ENCODE results near the gene APRT.

GRCh38 chr16:88762258-88762870 lies 49.4 kb downstream of the APRT start:
- TF ChIP-seq SUPT20H (IDR thresholded peaks at IDR 0.05; ENCODE audit: borderline replicate concordance, control insufficient read depth, low read depth, low read length) (no peak), POLR2A (IDR thresholded peaks at IDR 0.05; ENCODE audit: low read depth, low read length) (no peak; the same call in 1 of the 2 replicates), MXI1 (IDR thresholded peaks at IDR 0.05; ENCODE audit: low read depth, low read length) (no peak), CTCF (IDR thresholded peaks at IDR 0.05 in 2 of 3, conservative IDR thresholded peaks at IDR 0.05 in 1 of 3; ENCODE audit: control insufficient read depth in 2 of 3, extremely low read depth in 1 of 3, insufficient read depth in 1 of 3, low read depth in 3 of 3, low read length in 3 of 3) (no peak), REST (IDR thresholded peaks at IDR 0.05; ENCODE audit: low read depth, low read length) (no peak), NKRF (conservative IDR thresholded peaks at IDR 0.05) (no peak), SRF (IDR thresholded peaks at IDR 0.05; ENCODE audit: low read depth in 2 of 2, low read length in 2 of 2) (no peak)

Measured in GM12878 (cell line).